NCI-H1930 (cell line): ENCODE results near the gene ANTXR1.
"Not testable (repeated sequence)": the region's sequence is repeated elsewhere in the genome, so short reads cannot be mapped to it uniquely, and the experiment has no call there.

Experiments
- DNase-seq, 2 experiments: peaks; one replicate each; lab custom pipeline; 2025; lab: John Stamatoyannopoulos, UW

Gene ANTXR1

DNA sequence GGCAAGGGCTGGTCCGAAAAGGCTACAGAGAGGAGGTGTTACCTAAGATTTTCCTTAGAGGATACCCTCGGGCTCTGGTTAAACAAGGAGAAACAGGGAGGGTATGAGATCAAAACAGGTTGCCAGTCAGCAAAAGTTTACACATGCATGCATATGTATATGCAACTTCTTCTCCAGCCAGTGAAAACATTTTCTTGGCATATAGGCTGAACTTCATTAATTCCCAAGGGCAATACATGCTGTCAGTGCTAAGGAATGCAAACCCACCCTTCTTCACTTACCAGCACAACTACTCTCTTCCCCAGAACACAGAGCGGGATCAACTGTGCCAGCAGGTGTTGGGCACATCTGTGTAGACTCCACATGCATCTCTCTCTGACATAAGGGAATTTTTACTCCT, 198.1 kb downstream of the ANTXR1 start:
- no peak for DNase-seq

DNA sequence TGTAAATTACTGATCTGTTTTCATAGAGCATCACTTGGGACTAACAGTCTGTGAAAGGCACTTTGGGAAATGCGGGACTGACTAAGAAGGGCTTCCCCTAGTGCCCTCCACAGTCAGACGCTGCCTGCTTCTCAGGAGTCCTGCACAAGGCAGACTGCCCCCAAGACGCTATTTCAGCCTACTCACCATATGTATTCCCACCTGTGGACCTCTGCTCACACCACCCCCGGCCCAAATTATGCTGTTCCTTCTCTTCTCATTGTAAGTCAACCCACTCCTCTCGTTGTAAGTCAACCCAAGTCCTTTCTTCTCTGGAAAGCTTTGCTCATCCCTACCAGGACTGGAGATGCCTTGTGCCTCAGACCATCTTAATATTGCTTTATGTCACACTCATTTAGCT, 198.7 kb downstream of the ANTXR1 start:
- DNase-seq: no peak

DNA sequence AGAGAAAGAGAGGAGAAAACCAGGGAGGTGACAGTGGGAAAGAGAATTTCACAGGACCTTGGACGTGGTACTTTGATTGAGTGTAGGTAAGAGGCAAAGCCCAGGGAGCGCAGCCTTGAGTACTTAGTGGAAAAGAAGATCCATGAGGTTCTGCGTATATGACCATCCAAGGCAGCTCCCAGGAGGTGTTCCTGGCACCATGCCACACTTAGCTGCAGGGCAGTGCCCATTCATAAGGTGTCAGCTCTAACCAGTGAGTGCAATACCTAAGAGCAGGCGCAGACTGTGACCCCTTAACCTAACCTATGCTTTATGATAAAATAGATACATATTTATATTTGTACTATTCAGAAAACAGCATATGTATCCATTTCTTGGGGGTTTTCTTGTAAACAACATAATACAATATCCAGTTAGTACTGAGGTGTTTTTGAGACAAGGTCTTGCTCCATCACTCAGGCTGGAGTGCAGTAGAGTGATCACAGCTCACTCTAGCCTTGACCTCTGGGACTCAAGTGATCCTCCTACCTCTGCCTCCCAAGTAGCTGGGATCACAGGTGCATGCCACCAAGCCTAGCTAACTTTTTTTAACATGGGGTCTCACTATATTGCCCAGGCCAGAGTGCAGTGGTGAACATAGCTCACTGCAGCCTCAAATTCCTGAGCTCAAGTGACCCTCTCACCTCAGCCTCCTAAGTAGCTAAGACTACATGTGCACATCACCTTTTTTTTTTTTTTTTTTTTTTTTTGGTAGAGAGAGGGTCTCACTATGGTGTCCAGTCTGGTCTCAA, 199.5 kb downstream of the ANTXR1 start:
- no peak for DNase-seq

DNA sequence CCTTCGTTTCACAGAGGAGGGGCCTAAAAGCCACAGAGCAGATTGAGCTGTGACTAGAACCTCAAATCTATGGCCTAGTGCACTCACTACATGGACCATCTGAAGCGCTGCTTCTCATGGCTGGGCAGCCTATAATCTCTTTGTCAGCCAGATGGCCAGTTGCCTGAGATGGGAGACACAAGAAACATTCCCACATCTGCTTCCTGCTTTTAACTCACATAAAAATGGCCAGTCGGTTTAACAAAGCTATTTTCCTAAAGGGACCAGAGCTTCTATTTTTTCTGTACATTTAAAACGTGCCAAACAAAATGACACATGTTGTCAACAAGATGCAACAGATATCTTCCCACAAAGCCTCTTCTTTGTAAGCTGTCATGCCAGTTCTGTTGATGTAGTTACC, 200.2 kb downstream of the ANTXR1 start:
- DNase-seq: no peak

DNA sequence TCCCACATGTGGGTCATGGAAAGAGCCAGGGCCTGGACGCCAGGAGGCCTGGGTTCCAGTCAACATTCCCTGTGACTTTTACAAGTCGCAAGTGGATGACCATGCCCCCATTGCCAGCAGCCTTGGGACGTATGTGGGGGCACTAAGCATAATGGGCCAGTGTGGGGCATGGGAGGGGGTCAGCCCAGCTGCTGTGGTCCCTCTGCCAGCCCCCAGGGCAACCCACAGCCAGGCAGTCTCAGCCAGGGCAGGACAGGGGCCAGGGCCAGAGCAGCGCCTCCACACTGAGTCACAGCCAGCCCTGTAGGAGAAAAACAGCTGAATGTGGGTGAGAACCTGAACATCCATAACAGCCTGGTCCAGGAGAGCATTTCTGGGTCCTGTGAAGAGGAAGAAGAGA, 200.8 kb downstream of the ANTXR1 start:
- no peak for DNase-seq

DNA sequence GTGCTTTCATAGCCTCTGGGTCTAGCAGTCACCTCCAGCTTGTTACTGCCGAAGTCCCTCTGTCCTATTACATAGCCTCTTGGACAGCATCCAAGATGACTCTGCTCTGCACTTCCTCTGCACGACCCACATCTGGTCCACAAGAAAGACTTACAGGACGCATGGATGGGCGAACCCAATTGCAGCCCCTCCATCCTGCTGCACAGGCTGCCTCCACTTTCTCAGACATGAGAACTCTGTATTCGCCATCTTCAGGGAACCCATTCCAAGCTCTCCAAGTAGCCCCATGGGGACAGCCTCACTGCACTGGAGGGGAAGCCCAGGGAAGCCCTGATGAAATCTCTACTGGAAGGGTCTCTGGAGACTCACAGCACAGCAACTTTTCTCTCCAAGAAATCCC, 201.9 kb downstream of the ANTXR1 start:
- DNase-seq: no peak

DNA sequence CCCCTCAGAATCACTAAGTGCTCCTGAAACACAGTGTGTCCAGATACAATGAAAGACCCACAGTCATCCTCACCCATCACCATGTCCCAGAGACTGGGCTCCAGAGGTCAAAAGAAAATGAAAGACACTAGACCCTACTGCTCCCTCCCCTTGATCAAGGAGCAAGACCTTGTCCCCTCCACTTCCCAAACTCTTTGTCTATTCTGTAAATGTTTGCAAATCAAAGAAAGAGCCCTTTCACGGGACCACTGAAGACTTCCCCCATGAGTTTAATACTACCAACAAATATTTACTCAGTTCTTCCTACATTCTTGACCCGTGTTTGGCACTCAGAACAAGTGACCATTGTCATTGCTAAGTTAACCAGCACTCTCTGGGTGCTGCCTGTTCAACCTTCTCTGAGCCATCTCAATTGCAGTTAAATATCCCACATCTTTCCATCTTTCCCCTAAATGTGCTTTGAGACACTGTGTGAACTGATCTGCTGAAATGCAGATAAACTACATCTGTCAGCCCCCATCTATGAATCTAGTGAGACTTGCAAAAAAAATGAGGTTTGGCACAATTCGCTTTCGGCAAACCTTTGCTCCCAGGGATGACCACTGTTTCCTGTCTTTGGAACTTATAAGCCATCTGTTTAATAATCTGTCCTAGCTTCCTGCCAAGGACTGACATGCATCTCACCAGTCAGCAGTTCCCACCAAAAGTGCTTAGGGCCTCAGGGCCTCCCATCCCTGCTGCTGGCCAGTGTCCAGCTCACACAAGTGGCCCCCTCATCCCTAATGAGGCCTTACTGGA, 203.8 kb downstream of the ANTXR1 start:
- DNase-seq: no peak

DNA sequence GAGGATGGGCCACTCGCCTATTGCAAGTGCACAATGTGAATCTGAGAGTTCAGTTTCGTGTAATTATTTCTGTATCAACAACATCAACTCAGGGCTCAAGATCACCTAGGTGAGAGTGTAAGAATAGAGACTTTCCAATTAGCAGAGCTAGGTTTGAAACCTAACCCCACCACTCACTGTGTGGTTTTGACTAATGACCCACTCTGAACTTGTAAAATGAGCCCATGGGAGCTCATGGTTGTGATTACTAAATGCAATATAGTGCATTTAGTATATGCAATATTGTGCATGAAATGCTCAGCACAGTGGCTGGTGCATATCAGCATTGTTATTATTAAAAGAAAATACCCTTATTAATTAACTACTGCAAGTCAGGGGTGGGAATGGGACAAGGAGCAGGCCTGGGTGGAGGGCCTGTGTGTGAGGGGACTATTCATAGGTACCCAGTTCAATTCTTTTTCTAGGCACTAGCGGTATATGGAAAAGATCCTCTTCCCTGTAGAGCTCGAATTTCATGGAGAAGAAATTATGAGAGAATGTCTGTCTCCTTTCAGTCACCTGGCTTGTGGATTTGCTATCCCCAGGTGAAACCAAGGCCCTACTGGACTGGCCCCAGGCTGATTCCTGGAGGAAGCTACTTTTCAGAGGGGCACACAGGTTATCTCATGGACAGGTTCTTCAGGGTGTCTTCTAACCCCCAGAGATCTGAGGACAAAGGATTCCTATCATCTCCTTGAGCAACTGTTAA, 204.5 kb downstream of the ANTXR1 start:
- no peak for DNase-seq

DNA sequence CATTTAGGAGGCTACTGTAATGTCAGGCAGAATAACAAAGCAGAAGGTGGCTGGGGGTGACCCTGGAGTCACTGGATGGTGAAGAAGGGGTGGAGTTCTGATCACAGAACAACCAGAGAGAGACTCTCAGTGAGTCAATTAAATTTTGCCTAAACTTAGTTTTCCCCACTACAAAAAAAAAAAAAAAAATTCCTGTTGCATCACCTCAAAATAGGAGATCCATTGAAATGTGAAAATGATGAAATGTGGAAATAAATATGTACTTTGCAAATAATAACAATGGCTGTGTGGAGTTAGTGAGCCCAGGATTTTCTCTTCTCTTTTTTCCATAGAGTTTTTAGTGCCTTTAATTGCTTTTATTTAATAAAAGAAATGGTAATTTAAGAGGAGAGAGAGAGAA, 208.5 kb downstream of the ANTXR1 start:
- no peak for DNase-seq

DNA sequence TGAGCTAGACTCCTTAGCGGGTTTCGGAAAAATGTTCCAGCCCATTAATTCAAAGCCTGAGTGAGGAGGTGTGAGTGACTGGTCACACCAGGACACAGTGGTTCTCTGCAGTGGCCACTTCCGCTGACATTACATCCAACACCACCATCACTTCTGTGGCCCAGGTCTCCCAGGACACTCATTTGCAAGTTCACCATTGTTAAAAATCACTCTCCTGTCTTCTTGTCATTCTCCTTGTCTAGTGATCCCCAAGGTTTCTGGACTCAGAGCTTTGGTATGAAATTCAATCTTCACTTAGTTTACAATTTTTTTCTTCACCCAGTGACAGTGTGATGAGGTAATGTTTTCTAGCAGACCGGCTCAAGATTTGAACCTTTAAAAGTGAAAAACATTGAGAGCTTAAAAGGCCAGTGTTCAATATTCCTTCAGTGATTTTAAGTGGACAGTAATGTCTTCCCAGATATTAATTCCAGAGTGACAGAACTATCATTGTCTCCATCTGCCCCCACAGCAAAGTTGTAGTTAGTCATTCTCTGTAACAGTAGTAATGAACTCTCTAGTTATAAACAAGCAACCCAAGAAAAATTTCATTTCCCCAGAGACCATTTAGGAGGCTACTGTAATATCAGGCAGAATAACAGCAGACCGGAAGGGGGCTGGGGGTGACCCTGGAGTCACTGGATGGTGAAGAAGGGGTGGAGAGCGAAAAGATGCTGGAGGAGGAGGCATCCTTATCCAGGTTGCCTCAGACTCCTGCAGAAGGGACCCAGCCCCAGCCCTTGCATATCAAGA, 209.2 kb downstream of the ANTXR1 start:
- DNase-seq: no peak

DNA sequence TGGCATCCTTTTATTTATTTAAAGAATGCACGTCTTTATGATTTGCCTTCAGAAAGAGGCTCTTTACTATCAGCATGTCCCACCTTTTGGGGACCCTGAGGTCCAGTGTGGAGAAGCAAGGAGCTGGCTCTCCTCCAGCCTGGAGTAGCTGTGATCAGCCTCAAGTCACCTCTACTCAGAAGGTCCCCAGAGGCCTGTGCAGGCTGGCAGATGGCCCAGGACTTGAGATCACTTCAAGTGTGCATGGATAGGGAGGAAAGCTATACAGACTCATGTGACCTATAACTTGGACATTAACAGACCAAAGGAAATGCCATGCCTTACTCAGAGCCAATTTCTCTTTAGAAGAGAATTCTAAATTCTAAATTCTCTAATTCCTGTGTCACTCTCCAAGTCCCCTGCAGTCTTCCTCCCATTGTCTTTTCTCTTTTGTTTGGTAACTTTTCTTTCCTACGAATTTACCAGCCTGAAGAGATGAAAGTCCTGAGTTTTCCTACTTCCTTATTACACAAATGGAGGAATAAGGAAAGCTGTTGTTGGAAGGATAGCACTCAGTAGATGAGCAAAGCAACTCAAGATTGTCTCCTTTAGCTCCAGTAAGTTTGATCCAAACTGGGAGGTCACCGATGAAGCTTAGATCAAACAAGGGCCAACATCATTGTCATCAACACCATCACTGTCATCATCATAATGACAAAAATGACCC, 210.1 kb downstream of the ANTXR1 start:
- no peak for DNase-seq

DNA sequence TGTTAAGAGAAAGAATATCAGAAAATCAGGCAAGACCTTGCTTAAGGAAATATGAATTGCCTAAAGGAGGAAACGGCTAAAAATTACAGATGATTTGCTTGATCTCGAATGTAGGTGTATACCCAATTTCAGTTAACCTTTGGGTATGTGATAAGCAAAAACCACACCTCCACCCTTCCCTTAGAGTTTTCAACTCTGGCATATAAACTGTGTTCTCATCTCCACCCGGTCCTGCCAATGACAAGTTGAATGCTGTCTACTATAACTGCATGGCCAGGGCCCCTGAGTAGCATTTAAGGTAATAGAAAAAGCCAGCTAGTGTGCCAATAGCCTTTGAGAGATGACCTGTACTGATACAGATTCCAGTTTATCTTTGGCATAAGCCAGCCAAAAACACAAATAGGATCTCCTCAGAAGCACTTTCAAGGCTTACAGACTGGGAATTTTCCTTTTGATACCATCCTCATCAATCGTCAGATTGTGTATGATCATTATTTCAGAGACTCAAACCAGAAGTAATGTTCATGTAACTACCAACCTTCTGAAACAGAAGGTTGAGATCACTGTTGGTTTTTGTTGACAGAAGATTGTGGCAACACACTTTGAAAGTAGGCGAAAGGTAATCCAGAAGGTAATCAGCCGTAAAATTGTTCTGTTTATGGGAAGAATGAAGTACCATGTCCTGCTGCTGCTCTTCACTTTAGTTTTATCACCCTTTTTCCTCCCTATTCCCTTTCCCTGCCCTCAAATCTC, 211.0 kb downstream of the ANTXR1 start:
- no peak for DNase-seq

DNA sequence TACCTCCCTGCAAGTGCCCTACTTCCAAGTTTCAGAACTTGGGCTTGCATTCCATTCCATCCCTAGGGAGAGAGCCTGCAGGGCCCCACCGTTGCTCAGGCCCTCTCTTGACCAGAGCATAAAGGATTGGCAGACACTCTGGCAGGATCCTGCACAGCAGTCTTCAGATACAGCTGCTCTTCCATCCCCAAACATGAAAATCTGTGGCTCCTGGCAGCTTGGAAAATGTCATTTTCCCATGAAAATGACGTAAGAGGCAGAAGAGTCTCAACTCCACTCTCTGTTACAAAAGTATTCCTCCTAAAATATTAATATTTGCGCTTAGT, 211.5 kb downstream of the ANTXR1 start:
- no peak for DNase-seq

DNA sequence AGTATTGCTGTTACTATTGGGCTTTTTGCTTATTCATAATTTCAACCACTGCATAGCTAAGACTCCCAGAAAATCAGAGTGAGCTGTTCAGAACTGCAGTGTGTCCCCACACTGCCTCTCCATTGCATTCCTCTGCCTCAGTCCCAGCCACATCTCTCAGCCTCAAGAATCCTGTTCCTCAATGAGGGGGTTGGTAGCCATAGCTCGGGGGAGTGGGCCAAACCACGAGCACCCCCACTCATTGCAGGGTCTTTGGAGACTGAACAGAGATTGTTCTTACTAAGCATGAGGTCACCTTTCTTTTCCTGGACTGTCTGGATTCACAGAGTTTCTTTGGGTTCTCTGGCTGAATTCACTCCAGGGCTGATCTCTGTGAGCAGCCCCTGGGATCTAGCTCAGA, 213.0 kb downstream of the ANTXR1 start:
- no peak for DNase-seq

DNA sequence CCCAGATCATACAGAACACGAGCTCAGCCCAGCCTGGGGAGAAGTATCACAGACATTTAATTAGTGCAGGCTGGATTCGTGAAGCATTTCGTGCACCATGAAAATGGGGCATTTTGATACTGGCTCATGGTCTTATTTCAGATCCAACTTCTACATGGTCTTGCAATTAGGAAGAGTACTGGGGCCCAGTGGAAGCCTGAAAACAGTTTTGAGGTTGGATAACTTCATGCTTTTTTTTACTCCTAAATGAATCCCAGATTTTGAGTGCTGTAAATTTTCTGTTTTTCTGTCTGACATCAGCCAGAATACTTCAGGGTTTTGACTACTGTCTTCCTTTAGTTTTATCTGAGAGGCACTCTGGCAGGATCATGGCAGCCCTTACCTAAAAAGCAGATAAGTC, 213.9 kb downstream of the ANTXR1 start:
- DNase-seq: no peak

DNA sequence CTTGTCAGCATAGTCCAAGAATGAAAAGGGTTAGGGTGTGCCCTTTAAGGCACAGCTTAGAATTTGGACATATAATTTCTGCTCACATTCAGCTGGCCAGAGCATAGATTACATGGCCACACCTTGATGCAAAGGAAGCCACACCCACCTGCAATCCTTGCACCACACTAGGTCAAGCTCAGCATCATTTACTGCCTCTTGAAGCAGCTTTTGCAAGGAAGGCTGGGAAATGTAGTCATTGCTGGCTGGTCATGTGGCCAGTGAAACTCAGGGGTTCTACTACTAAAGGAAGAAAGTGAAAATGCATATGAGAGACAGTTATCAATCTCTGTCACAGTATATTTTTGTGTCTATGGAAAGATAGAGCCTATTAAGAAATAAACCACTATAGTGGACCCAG, 214.7 kb downstream of the ANTXR1 start:
- no peak for DNase-seq

DNA sequence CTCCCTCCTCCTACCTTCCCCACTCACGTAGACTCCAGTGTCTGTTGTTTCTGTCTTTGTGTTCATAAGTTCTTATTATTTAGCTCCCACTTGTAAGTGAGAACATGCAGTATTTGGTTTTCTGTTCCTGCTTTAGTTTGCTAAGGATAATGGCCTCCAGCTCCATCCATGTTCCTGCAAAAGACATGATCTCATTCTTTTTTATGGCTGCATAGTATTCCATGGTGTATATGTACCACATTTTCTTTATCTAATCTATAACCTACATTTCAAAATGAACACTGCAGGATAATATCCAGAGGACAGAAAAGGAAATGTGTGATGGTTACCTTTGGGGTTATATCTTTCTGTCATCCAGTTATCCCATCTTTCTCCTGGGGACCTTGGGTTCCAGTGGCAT, 218.0 kb downstream of the ANTXR1 start:
- DNase-seq: not testable (repeated sequence)

DNA sequence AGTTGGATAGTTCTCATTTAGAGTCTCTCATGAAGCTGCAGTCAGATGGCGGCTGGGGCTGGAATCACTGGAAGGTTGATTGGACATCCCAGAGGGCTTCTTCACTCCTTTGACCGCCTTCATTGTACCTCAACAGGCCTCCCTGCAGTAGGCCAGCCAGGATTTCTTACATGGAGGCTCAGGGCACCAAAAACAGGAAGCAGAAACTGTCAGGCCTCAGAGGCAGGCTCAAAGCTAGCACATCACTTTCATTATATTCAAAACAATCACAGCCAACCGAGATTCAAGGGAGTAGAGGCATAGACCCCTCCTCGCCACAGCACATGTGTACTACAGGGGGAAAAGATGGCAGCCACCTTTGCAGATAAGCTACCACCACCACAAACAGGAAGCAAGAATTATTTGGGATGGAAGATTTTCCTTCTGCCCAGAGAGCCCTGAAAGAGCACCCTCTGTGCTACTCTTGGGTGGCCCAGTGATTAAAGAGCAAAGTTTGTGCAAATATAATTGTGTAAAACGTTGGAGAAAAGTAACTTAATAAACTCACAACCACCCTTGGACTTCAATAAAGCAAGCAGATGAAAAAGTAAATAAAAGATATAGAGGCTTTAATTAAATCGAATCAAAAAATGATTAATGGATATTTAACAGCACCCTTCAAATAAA, 218.8 kb downstream of the ANTXR1 start:
- DNase-seq: no peak

DNA sequence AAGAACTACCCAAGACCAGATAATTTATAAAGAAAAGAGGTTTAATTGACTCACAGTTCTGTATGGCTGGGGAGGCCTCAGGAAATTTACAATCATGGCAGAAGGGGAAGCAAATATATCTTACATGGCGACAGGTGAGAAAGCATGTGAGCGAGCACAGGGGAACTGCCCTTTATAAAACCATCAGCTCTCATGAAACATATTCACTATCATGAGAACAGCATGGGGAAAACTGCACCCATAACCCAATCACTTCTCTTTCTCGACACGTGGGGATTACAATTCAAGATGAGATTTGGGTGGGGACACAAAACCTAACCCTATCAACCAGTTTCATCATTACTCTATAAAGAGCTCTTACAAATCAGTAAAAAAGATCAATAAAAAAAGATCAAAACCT, 222.9 kb downstream of the ANTXR1 start:
- not testable (repeated sequence) for DNase-seq

DNA sequence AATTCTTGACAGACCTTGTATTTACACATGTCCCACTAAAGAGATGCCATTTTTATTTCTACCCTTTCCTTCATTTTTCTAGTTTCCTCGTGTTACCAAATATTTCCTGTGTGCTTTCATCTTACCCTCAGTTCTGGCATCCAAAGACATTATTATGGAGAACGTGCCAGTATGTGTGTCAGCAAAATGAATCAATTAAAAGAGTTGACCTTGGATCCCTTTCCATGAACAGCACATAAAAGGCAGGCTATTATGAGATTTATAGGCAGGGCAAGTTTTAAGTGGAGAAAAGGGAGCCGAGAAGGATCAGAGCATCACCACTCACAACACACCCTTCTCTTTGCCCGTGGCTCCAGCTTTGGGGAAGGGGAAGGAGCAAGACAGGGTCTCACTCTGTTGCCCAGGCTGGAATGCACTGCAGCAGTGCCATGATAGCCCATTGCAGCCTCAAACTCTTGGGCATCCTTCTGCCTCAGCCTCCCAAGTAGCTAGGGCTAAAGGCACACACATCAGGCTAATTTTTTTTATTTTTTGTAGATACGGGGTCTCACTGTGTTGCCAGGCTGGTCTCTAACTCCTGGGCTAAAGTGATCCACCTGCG, 224.2 kb downstream of the ANTXR1 start:
- DNase-seq: no peak
